Stimulated activated CD8-positive, alpha-beta memory T cell treated with anti-CD3 and anti-CD28 coated beads, Interleukin-12 subunit alpha, Interleukin-12 subunit beta, amount 100 ng/mL, for 24 hours (primary cell): ENCODE results near the gene APBB2.
"Not testable (repeated sequence)": the region's sequence is repeated elsewhere in the genome, so short reads cannot be mapped to it uniquely, and the experiment has no call there.

Experiments
- DNase-seq: peaks from one replicate; pipeline ENCODE4 v3.0.0-alpha.2; 2020; ENCODE audit errors: extremely low read depth

APBB2 gene

DNA sequence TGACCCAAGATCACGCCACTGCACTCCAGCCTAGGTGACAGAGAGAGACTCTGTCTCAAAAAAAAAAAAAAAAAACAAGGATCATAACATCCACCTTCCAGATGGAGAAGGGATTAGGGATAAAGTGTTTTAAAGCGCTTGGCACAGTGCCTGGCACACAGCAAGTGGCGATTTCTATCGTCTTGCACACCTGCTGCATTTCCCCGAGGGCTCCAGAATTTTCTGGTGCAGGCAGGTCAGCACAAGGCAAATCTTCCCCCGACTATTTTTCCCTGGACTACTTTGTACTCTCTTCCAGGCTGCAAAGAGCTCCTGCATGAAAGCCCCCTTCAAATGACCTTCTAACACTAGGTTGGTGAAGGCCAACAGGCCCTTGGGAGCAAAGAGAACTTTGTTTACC lies 57.3 kb downstream of the APBB2 start:
- no peak for DNase-seq

DNA sequence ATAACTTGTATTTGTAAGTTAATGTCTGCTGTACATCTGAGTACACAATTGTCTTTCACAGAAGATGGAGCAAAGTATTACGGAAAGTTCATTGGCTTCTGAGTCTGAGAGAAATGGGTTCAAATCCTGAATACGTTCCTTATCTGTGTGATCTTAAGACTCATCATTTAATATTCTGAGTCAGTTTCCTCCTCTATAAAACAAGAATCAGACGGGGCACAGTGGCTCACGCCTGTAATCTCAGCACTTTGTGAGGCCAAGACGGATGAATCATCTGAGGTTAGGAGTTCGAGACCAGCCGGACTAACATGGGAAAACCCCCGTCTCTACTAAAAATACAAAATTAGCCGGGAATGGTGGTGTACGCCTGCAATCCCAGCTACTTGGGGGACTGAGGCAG lies 57.8 kb downstream of the APBB2 start:
- no peak for DNase-seq

DNA sequence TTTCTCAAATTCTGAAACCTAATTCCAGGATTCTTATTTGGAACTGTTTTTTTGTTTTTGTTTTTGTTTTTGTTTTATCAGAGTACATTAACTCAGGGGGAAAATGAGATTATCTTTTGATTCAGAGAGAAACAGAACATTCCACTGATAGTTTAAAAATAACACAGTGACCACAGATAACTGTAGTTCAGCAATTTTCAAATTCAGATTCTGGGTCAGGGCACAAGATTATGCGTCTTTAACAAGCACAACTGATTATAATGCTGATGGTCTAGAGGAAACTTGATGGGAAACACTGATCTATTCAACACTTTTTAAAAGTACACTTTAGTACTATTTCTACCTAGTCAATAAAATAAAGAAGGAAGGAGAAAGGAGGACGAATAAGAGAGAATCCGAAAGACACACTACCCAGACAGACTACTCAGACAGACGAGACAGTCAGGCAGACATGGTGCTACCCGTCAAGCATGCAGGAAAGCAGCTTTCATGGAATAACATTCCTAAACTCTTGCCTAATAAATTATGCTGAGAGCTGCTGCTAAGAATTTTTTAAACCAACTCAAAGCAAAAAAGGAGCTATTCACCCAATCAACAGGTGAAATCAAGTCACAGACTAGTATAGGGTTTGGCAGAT lies 59.0 kb downstream of the APBB2 start:
- no peak for DNase-seq

DNA sequence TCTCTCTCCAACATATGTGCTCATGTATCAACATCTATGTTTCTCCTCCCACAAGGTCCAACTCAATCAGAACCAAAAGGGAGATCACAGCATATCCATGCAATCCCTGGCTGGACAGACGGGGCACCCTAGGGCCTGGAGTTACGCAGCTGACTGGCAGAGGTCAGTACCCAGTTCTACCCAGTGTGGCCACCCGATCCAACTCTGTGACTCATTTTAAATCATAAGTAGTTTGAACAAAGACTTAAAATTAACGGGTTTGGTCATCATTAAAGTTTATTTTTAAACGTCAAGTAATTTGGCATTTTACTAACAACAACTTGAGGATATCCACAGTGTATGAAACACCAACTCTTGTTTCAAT lies 59.5 kb downstream of the APBB2 start:
- no peak for DNase-seq

DNA sequence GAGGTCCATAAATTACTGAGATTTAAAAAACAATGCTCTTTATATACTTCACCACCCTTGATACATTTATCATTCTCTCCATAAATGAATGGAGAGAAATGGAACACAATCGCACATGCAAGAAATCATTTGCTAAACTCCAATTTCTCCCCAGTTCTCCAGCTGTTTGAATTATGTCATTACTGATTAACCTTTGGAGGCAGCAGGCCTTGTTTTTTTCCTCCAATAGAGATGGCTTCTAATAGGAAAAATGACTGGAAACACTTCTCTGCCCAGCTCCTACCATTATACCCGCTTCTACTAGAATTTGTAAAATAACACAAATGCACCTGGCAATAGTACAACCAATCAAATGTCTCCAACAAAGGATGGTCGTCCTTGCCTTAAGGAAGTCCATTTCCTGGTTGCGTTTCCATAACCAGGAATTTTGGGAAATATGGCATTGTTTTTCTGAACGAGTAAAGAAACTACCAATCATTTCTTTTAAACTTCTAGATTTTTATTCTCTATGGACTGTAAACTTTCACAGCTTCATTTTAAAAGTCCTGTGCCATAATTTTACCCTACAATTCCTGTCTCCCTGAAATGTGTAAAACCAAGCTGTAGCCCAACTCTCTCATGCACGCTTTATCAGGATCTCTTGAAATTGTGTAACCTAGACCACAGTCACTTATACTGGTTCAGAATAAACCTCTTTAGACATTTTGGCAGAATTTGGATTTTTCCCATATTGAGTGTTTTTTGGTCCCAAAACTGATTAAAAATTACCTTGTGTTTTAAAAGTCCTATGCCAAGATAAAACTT lies 60.1 kb downstream of the APBB2 start:
- DNase-seq: no peak

DNA sequence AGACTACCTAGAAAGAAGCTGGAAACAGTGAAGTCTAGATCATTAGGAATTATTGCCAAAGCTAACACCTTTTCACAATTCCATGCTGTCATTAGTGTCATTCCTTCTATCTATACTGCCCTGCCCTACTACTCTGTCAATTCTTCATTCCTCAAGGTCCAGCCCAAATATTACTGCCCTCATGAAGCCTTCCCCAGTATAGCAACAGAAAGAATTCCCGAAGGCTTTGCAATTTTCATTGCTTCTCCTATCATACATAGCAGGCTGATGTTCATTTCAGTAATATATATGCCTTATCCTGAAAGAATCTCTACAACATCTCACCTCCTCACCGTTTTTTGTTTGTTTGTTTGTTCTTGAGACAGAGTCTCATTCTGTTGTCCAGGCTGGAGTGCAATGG lies 63.9 kb downstream of the APBB2 start:
- no peak for DNase-seq

DNA sequence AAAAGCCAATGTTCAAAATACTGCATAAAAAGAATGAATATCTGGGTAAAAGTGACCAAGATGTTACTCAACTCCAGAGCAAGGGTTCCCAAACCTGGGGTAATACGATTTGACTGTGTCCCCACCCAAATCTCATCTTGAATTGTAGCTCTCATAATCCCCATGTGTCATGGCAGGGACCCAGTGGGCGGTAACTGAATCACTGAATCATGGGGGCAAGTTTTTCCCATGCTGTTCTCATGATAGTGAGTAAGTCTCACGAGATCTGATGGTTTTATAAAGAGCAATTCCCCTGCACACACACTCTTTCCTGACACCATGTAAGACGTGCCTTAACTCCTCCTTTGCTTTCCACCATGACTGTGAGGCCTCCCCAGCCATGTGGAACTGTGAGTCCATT lies 64.8 kb downstream of the APBB2 start:
- not testable (repeated sequence) for DNase-seq

DNA sequence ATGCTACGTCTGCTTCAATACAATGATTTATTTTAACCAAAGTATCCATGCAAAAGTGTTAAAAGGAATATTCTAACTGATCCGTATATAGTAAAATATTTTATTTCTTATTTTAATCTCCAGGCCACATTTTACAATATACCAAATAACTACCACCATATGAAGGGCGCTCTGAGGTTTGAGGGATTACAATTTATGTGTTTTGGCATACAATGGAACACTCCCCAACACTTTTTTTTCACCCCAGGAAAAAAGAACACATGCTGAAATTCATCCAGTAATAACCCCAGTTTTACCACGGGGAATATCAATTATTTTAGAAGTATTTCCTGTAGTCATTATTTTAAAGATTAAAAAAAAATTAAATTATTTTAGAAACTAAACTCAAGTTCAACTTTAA lies 65.4 kb downstream of the APBB2 start:
- DNase-seq: no peak

DNA sequence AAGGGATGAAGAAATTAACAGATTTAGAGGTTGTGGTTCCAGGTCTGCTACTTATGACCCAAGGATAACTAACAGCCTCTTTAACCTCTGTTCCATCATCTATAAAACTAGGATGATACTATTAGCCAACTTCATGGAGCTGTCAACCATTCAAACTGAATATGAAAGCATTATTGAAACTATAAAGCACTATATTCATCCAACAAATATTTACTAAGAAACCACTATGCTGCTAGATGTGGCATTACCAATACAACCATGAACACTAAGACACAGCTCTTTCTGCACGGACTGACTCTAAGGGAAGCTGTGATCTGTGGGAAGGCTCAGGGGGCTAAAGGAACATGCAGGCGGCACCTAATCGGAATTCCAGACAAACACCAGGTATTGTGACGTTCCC lies 66.0 kb downstream of the APBB2 start:
- DNase-seq: no peak

DNA sequence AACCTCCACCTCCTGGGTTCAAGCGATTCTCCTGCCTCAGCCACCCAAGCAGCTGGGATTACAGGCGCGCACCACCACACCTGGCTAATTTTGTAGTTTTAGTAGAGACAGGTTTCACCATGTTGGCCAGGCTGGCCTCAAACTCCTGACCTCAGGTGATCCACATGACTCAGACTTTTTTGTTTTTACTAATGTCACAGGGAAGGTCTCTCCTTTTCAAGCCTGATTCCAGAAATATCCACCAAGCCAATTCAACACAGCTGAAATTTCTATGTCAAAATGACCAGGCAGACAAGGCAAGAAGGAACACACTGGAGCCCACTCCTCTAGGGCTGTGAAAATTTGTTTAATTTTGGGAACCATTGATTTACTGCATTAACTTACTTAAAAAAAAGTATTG lies 66.8 kb downstream of the APBB2 start:
- DNase-seq: not testable (repeated sequence)

DNA sequence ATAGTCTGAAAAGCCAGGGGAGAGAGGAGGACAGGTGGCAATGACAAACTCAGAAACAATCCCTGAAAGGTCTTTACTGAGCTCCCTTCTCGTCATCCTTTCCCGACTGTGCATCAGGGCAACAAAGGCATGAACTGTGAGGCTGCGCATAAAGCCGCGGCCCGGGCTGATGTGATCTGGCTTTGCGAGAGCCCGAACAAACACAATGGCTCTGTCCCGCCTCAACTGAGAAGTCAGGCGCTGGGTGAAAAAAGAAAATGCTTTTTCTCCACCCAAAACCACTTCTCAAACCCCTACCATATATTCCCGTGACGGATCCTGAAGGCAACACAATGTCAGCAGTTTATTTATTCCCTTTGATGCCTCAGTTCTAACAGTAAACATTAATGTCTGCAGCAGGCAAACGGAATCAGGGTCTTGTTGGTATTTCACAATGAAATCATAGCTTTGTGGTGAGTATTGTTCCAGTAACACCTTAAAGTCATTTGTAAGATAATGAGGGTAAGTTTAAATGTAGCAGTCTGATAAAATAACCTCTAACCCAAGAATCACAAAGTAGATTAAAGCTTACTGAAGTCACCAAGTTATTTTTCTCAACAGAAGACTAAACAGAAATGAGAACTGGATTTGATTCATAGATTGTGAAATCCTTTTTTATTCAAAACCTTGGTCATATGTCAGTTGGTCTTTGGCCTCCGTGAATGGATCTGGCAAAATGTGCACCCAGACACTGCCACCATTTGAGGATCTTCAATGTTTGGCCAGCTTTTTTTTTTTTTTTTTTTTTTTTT lies 67.4 kb downstream of the APBB2 start:
- no peak for DNase-seq

DNA sequence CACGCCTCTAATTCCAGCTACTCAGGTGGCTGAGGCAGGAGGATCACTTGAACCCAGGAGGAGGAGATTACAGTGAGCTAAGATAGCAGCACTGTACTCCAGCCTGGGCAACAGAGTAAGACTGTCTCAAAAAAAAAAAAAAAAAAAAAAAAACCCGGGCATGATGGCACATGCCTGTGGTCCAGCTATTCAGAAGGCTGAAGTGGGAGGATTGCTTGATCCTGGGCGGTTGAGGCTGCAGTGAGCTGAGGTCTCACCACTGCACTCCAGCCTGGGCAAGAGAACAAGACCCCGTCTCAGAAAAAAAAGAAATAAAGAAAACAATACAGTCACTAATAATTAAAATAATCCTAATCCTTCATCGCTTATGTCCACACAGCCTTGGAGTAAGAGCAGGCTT lies 68.1 kb downstream of the APBB2 start:
- no peak for DNase-seq

DNA sequence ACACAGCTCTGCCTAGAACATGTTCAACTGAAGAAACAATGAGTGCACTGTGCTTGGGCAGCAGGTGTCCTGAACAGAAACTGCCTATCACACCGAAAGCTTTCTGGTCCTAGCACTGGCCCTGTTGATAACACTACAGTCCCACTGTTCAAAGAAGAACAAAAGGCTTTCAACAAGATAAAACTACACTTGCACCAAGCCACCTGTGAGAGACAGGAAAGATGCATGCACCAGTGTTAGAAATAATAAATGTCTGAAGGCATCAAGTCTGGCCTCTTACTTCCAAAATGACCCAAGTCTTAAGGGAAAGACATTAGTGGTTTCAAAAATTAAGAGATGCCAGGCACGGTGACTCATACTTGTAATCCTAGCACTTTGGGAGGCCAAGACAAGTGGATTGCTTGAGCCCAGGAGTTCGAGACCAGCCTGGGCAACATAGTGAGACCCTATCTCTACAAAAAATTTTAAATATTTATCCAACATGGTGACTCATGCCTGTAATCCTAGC lies 68.7 kb downstream of the APBB2 start:
- DNase-seq: no peak

DNA sequence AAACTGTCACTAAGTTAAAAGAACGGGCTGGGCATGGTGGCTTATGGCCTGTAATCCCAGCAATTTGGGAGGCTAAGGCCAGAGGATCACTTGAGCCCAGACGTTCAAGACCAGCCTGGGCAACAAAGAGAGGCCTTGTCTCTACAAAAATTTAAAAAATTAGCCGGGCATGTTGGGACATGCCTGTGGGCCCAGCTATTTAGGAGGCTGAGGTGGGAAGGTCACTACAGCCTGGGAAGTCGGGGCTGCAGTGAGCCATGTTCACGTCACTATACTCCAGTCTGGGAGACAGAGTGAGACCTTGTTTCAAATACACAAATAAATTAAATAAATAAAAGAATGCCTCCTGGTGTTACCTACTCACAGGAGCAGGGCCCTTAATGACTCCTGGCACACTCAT lies 69.5 kb downstream of the APBB2 start:
- DNase-seq: no peak

DNA sequence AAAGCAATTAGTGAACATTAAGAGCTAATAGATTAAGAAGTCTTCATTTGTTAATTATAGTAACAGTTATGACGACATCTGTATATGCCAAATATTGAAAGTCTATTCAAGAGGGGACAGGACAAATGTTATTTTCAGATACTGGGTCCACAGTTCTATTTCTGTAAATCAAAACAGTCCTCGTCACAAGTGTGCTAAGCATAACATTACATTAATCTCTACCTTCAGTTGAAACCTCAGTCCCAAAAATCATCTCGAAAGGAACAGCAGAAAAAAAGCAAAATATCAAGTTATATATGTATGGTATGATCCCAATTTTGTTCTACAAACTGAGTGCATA lies 70.3 kb downstream of the APBB2 start:
- no peak for DNase-seq

DNA sequence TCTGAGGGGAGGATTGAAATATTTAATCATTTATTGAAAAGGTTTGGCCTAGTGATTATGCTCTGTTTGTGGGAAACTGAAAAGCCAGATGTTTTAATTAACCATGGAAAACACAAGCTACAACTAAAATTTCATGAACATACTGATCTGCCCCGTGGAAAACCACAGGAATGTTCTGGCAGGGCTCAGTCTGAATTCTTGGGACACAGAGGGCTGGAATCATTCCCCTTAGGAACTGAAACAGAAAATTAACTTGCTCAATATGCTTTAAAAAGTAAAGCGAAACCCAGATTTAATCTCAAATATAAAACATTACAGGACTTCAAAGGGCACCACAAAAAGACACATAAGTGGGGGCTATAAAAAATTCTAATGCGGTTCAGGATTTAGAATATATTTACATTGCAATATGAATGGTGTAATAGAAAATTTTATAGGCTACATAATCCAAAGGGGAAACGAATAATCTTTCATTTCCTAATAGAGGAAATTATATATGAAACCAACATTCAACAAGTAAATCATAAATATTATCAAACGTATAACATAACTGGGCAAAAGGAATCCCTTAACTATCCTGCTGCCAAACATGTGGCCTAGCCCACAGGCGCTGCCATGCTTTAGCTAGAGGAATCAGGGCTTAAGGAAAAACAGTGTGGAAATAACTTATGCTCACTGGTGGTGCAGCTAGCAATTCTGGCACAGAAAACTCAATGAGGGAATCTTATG lies 70.9 kb downstream of the APBB2 start:
- no peak for DNase-seq

DNA sequence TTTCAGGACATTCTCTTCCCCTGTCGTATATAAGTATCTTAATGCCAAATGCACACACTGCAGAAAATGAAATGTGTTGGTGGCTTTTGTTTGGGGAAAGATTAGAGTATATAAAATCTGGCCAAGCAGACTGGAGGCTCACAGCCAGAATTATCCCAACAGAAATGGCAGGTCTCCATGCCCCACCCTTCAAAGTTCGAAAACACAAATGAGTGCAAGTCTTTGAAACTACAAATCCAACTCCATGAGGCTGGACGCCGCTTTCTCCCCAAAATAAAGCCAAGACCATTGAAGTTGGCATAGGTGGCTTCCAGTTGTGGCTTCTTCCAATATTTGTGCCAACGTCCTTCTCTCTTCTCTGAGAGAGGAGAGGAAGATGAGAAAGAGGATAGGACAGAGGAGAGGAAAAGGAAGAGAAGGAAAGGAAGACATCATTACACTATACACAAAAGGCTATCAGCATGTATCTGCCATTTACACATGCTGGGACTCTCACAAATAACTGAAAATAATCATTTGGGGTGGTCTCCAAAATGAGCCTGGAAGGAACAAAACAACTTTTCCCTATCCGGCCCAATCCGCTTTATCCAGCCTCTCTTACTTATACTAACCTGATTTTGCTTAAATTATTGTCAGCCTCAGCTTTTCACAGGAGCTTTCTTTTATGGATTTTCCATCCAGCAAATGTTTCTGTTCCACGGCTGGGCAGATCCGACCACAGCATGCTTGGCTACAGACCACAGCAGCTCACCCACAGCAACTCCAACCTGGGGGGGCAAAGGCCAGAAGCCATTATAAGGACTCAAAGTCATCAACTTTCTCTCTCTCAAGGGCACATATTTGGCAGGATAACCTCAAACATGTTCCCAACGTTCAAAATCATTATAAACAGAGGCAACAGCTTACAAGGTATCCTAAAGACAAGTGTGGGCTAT lies 71.7 kb downstream of the APBB2 start:
- DNase-seq: no peak

DNA sequence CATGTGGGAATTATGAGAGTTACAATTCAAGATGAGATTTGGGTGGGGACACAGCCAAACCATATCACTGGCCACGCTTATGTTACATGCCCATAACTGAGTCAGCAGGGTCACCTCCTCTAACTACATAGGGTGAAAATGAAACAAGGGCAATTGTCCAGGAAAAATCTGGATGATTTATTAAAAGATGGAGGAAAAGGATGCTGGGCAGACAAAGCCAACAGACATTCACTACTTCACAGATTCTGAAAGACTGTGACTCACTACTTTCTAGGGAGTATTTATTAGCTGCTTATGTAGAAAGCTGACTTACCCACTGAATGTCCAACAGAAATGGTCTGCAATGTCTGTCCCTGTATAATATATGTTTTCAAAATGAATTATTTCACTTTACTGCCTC lies 72.4 kb downstream of the APBB2 start:
- DNase-seq: no peak

DNA sequence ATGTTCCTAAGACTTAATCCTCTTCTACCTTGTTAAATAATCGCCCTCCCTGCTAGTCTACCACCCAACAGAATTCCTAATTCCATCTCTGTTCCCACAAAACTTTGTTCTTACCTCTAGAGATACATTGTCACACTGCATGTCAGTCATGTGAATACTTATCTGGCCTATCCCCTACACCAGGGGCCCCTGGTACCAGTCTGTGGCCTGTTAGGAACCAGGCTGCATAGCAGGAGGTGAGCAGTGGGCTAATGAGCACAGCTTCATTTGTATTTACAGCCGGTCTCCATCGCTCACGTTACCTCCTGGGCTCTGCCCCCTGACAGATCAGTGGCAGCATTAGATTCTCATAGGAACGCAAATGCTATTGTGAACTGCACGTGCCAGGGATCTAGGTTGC lies 73.9 kb downstream of the APBB2 start:
- DNase-seq: no peak

DNA sequence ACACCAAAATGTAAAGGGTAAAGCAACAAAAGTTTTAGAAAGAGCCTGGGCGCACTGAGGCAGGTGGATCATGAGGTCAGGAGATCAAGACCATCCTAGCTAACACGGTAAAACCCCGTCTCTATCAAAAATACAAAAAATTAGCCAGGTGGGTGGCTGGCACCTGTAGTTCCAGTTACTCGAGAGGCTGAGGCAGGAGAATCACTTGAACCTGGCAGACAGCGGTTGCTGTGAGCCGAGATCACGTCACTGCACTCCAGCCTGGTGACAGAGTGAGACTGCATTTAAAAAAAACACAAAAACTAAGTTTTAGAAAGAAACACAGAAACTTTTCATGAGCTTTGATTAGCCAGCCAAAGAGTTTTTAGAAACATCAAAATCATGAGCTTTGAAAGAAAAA lies 76.5 kb downstream of the APBB2 start:
- DNase-seq: no peak

DNA sequence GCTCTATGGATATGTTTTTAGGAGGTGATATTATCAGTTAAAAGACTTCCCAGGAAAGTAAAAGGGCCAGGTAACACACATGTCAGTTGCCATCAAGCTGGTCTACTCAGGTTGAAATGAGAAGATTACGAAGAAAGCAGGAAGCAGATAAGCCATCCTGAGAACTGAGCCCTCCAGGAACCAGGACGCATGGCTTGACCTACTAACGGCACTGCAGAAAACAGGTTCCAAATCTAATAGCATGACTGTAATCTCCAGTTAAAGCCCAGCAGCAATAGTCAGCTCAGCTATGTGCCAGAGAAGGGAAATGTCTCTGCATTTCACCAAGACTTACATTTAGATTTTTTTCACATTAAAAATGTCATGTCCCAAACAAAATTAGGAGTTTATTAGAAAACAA lies 77.9 kb downstream of the APBB2 start:
- DNase-seq: no peak
